ENCODE measurements around the gene NRDE2. TPM values are rescaled to one million over a fixed set of nuclear protein-coding genes. Genes with fewer than 3 reads are reported as not detected.

Gene NRDE2
- total and polyA plus RNA-seq, 4 donors: 5.6 to 20.0 (median 13.7) TPM

- no peak overlapping the region for H3K4me3 ChIP-seq (ENCODE audit: low read depth in 1 of 3, low read length in 3 of 3)
- H3K27ac ChIP-seq (ENCODE audit: low read depth in 1 of 2, low read length in 2 of 2): no peak overlapping the region
- 98% methylated on average over 2 of the region's 2 CpGs for WGBS
- TF ChIP-seq EGR1 (IDR thresholded peaks at IDR 0.05; ENCODE audit: low read depth in 2 of 2) (no peak), HNF4G (IDR thresholded peaks at IDR 0.05) (no peak), YY1 (IDR thresholded peaks at IDR 0.05) (no peak), JUND (IDR thresholded peaks at IDR 0.05) (no peak), CTCF (IDR thresholded peaks at IDR 0.05; ENCODE audit: low read depth, low read length, missing input control) (no peak), ZBTB33 (IDR thresholded peaks at IDR 0.05) (no peak), HNF4A (conservative IDR thresholded peaks at IDR 0.05) (no peak), GABPA (IDR thresholded peaks at IDR 0.05 in 1 of 2, conservative IDR thresholded peaks at IDR 0.05 in 1 of 2) (no peak), FOXA2 (IDR thresholded peaks at IDR 0.05) (no peak)
- H3K9ac ChIP-seq (ENCODE audit: low read depth in 1 of 2, low read length in 2 of 2): no peak overlapping the region
- no peaks in the 10 kb centered on the region for H3K4me1 ChIP-seq (ENCODE audit: control insufficient read depth in 4 of 4, insufficient read depth in 4 of 4, low read length in 3 of 4)
- H3K9me3 ChIP-seq (ENCODE audit: control insufficient read depth in 4 of 4, low read length in 3 of 4): no peaks in the 10 kb centered on the region
- no peak for DNase-seq (ENCODE audit: low spot score)
- H3K27me3 ChIP-seq (ENCODE audit: control insufficient read depth in 4 of 4, insufficient read depth in 4 of 4, low read length in 3 of 4): no peaks in the 10 kb centered on the region
- no peaks in the 10 kb centered on the region for H3K36me3 ChIP-seq (ENCODE audit: control insufficient read depth in 4 of 4, insufficient read depth in 3 of 4, low read depth in 1 of 4, low read length in 3 of 4)
Observed at GRCh38 chr14:90348270-90348669, 16.5 kb upstream of the NRDE2 start.

- no peaks in the 10 kb centered on the region for H3K9me3 ChIP-seq (ENCODE audit: control insufficient read depth in 4 of 4, low read length in 3 of 4)
- no peak for DNase-seq (ENCODE audit: low spot score)
- no peak overlapping the region for H3K27ac ChIP-seq (ENCODE audit: low read depth in 1 of 2, low read length in 2 of 2)
- TF ChIP-seq EGR1 (IDR thresholded peaks at IDR 0.05; ENCODE audit: low read depth in 2 of 2): no peak
- TF ChIP-seq NR2F2 (IDR thresholded peaks at IDR 0.05): no peak
- no peak for TF ChIP-seq GABPA (IDR thresholded peaks at IDR 0.05 in 1 of 2, conservative IDR thresholded peaks at IDR 0.05 in 1 of 2)
- no peak for TF ChIP-seq RXRA (IDR thresholded peaks at IDR 0.05)
- TF ChIP-seq, protein P1, sequence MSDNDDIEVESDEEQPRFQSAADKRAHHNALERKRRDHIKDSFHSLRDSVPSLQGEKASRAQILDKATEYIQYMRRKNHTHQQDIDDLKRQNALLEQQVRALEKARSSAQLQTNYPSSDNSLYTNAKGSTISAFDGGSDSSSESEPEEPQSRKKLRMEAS (IDR thresholded peaks at IDR 0.05): no peak
- H3K9ac ChIP-seq (ENCODE audit: low read depth in 1 of 2, low read length in 2 of 2): no peak overlapping the region
- H3K4me3 ChIP-seq (ENCODE audit: low read depth in 1 of 3, low read length in 3 of 3): no peak overlapping the region
- H3K36me3 ChIP-seq (ENCODE audit: control insufficient read depth in 4 of 4, insufficient read depth in 3 of 4, low read depth in 1 of 4, low read length in 3 of 4): no peaks in the 10 kb centered on the region
- no peaks in the 10 kb centered on the region for H3K4me1 ChIP-seq (ENCODE audit: control insufficient read depth in 4 of 4, insufficient read depth in 4 of 4, low read length in 3 of 4)
- no peaks in the 10 kb centered on the region for H3K27me3 ChIP-seq (ENCODE audit: control insufficient read depth in 4 of 4, insufficient read depth in 4 of 4, low read length in 3 of 4)
Observed at GRCh38 chr14:90345239-90345557, 13.5 kb upstream of the NRDE2 start.

DNA sequence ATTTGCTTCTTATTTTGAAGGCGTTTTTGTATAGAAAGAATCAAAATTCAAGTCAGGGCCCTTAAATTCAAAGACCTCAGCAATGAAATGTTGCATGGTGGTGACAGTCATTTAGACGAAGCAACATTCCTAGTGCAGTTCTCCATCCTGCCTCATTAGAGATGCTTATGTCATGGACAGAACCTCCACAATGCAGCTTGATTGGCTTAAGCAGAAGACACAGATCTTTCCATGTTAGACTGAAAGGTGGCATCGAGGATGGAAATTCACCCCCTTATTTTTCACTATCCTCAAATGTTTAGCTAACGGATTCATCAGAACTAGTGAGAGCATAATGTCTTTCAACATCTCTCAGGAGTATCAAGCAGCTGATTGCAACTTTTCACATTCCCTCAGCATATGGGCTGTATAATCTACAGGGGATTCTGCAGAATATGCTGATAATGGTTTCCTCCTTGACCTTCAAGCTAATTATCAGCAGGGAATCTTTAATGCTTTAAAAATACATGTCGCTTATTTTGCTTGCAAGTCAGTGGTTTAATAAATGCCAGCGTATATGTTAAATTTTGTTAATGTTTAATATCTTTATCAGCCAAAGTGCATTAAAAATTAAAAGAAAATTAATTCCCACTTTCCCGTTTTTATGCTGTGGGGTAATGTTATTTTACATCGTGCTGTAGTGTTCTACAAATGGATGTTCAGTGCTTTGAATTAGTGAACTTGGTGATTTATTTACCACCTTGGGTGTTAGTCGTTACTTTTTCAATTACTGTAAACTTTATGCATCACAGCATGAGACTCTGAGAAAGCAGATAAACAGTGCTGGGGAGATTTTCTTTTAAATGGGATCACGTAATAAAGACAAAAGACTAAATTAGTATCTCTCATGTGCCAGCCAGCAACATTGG is 12.8 kb upstream of the NRDE2 start:
- WGBS: 78% methylated on average over 10 of the region's 10 CpGs
- H3K27ac ChIP-seq (ENCODE audit: low read depth in 1 of 2, low read length in 2 of 2): no peak overlapping the region
- no peaks in the 10 kb centered on the region for H3K27me3 ChIP-seq (ENCODE audit: control insufficient read depth in 4 of 4, insufficient read depth in 4 of 4, low read length in 3 of 4)
- H3K9me3 ChIP-seq (ENCODE audit: control insufficient read depth in 4 of 4, low read length in 3 of 4): no peaks in the 10 kb centered on the region
- no peak overlapping the region for H3K9ac ChIP-seq (ENCODE audit: low read depth in 1 of 2, low read length in 2 of 2)
- no peak for DNase-seq (ENCODE audit: low spot score)
- H3K36me3 ChIP-seq (ENCODE audit: control insufficient read depth in 4 of 4, insufficient read depth in 3 of 4, low read depth in 1 of 4, low read length in 3 of 4): no peaks in the 10 kb centered on the region
- no peak overlapping the region for H3K4me3 ChIP-seq (ENCODE audit: low read depth in 1 of 3, low read length in 3 of 3)
- no peaks in the 10 kb centered on the region for H3K4me1 ChIP-seq (ENCODE audit: control insufficient read depth in 4 of 4, insufficient read depth in 4 of 4, low read length in 3 of 4)
- TF ChIP-seq NR2F2 (IDR thresholded peaks at IDR 0.05) (no peak), TAF1 (conservative IDR thresholded peaks at IDR 0.05) (no peak), FOXA2 (IDR thresholded peaks at IDR 0.05) (no peak), FOXA1 (IDR thresholded peaks at IDR 0.05) (no peak), RXRA (IDR thresholded peaks at IDR 0.05) (no peak), CTCF (IDR thresholded peaks at IDR 0.05; ENCODE audit: low read depth, low read length, missing input control) (no peak), HNF4A (conservative IDR thresholded peaks at IDR 0.05) (no peak)
- TF ChIP-seq, protein P2, sequence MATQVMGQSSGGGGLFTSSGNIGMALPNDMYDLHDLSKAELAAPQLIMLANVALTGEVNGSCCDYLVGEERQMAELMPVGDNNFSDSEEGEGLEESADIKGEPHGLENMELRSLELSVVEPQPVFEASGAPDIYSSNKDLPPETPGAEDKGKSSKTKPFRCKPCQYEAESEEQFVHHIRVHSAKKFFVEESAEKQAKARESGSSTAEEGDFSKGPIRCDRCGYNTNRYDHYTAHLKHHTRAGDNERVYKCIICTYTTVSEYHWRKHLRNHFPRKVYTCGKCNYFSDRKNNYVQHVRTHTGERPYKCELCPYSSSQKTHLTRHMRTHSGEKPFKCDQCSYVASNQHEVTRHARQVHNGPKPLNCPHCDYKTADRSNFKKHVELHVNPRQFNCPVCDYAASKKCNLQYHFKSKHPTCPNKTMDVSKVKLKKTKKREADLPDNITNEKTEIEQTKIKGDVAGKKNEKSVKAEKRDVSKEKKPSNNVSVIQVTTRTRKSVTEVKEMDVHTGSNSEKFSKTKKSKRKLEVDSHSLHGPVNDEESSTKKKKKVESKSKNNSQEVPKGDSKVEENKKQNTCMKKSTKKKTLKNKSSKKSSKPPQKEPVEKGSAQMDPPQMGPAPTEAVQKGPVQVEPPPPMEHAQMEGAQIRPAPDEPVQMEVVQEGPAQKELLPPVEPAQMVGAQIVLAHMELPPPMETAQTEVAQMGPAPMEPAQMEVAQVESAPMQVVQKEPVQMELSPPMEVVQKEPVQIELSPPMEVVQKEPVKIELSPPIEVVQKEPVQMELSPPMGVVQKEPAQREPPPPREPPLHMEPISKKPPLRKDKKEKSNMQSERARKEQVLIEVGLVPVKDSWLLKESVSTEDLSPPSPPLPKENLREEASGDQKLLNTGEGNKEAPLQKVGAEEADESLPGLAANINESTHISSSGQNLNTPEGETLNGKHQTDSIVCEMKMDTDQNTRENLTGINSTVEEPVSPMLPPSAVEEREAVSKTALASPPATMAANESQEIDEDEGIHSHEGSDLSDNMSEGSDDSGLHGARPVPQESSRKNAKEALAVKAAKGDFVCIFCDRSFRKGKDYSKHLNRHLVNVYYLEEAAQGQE (IDR thresholded peaks at IDR 0.05): no peak
